Caco-2 (cell line): ENCODE results near the gene PPM1H. TPM values are rescaled to one million over a fixed set of nuclear protein-coding genes. Genes with fewer than 3 reads are reported as not detected.
A peak's percentile ranks its signal among the peaks of the same experiment; 100 is the strongest.

Experiments used
- BruUV-seq: library from RNA; stranded (reverse); fragments of 400-500 nt; replicated peaks from 2 replicates; lab custom pipeline; 2021; lab: Mats Ljungman, UMichigan
- CTCF ChIA-PET: fragments of 300-600 bp; sonication (Branson Sonifier 250); formaldehyde crosslinking; loops from one replicate; lab custom pipeline; 2022; ENCODE audit warnings: antibody characterized with exemption; lab: Charles Lee
- POLR2A ChIA-PET: fragments of 300-600 bp; sonication (Branson Sonifier 250); formaldehyde crosslinking; loops from one replicate; lab custom pipeline; 2022; ENCODE audit warnings: antibody characterized with exemption; lab: Charles Lee
- DNase-seq, 2 experiments: peaks; one replicate each; pipeline versions ENCODE4 v3.0.0 to v3.0.0-alpha.2; 2020 to 2022
- H3K27me3 ChIP-seq: replicated peaks from 2 replicates; pipeline ENCODE4 v1.6.0; 2011; ENCODE audit warnings: low read length; ENCODE audit not compliant: control insufficient read depth, insufficient read depth
- H3K36me3 ChIP-seq: 2 replicates; pipeline ENCODE4 v1.5.1; 2011; ENCODE audit warnings: low read length; ENCODE audit not compliant: control insufficient read depth, insufficient read depth
- H3K4me1 ChIP-seq: fragments of 250-450 bp; sonication (Bioruptor Pico); 2 replicates; pipeline ENCODE4 v1.5.1; 2020; ENCODE audit warnings: mild to moderate bottlenecking
- H3K4me3 ChIP-seq: 2 replicates; pipeline ENCODE4 v1.5.1; 2011; ENCODE audit warnings: low read depth, mild to moderate bottlenecking, control low read depth, low read length
- H3K9me3 ChIP-seq: fragments of 250-450 bp; sonication (Bioruptor Pico); 2 replicates; pipeline ENCODE4 v1.5.1; 2020; ENCODE audit warnings: mild to moderate bottlenecking, moderate library complexity
- H3K27ac Mint-ChIP-seq: one replicate; pipeline ENCODE4 v1.8.0; 2022; ENCODE audit warnings: mixed read lengths; ENCODE audit not compliant: unreplicated experiment
- H3K27me3 Mint-ChIP-seq: one replicate; pipeline ENCODE4 v1.8.0; 2022; ENCODE audit warnings: mixed read lengths; ENCODE audit not compliant: insufficient read depth, unreplicated experiment
- H3K36me3 Mint-ChIP-seq: one replicate; pipeline ENCODE4 v1.8.0; 2022; ENCODE audit warnings: mild to moderate bottlenecking, mixed read lengths; ENCODE audit not compliant: insufficient read depth, unreplicated experiment
- H3K4me1 Mint-ChIP-seq: one replicate; pipeline ENCODE4 v1.8.0; 2022; ENCODE audit warnings: low read depth, mixed read lengths; ENCODE audit not compliant: unreplicated experiment
- H3K4me3 Mint-ChIP-seq: one replicate; pipeline ENCODE4 v1.8.0; 2022; ENCODE audit warnings: mild to moderate bottlenecking, moderate library complexity, mixed read lengths; ENCODE audit not compliant: unreplicated experiment
- H3K9me3 Mint-ChIP-seq: one replicate; pipeline ENCODE4 v1.8.0; 2022; ENCODE audit warnings: mixed read lengths; ENCODE audit not compliant: unreplicated experiment
- CTCF ChIP-seq, 2 experiments: fragments of 200-600 bp in 1 of 2; IDR thresholded peaks; 1 replicate in 1 of 2; 2 replicates in 1 of 2; pipeline versions ENCODE4 v1.5.1 to v1.8.0; 2011 to 2022; ENCODE audit warnings: antibody characterized with exemption in 1 of 2, control low read depth in 1 of 2, inconsistent platforms in 1 of 2, low read depth in 1 of 2, low read length in 1 of 2, mild to moderate bottlenecking in 1 of 2, moderate library complexity in 1 of 2; ENCODE audit not compliant: insufficient read depth in 1 of 2, severe bottlenecking in 1 of 2, unreplicated experiment in 1 of 2
- intact Hi-C: fragments of 100-400 bp; cut with micrococcal nuclease; formaldehyde crosslinking; loops from one replicate; pipeline ENCODE4 v1.10.0; 2022; ENCODE audit not compliant: unreplicated experiment
- total RNA-seq: library from RNA; stranded (reverse); gene quantifications from 2 replicates; pipeline ENCODE4 v1.2.3, GENCODE V29; 2022

PPM1H gene
- total RNA-seq, 1 experiment from 2014 or later, result 151 TPM

DNA sequence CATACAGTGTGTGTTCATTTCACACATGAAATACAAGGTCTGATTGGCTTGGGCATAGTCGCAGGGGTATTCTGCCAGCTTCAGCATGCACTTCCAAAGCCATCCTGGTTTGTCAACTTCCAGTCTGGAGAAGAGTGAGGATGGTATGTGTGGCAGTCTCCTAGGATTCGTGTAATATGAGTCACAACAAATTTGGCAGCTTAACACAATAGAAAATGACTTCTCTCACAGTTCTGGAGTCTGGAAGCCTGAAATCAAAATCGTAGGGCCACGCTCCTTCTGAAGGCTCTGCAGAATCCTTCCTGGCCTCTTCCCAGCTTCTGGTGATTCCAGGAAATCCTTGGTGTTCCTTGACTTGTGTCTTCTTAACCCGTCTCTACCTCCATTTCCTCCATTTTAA lies 167.5 kb downstream of the PPM1H start:
- H3K9me3 Mint-ChIP-seq, result no peaks in the 10 kb centered on the region
- Histone ChIP-seq H3K4me1 (peaks cover 57% of the 10 kb centered on the region), H3K27me3 (no peaks in the 10 kb centered on the region), H3K4me3 (no peak overlapping the region), H3K36me3 (no peaks in the 10 kb centered on the region; the same call in none of the 2 replicates), H3K9me3 (no peaks in the 10 kb centered on the region)
- POLR2A ChIA-PET, result no interaction called here
- H3K27ac Mint-ChIP-seq, result no peak overlapping the region
- H3K27me3 Mint-ChIP-seq, result no peaks in the 10 kb centered on the region
- intact Hi-C loops, result loop anchor here (10.0 kb wide), 1 partner anchor 163 kb away; no protein-coding TSS in a partner anchor
- peaks cover 70% of the 10 kb centered on the region for H3K4me1 Mint-ChIP-seq
- DNase-seq, result no peak
- BruUV-seq, result no TSS peak
- CTCF ChIA-PET, result no interaction called here
- TF ChIP-seq CTCF (IDR thresholded peaks at IDR 0.05; ENCODE audit: insufficient read depth in 1 of 2, low read depth in 1 of 2, low read length in 1 of 2, severe bottlenecking in 1 of 2, unreplicated experiment in 1 of 2), result no peak
- peaks cover 94% of the 10 kb centered on the region for H3K36me3 Mint-ChIP-seq
- no peak overlapping the region for H3K4me3 Mint-ChIP-seq

DNA sequence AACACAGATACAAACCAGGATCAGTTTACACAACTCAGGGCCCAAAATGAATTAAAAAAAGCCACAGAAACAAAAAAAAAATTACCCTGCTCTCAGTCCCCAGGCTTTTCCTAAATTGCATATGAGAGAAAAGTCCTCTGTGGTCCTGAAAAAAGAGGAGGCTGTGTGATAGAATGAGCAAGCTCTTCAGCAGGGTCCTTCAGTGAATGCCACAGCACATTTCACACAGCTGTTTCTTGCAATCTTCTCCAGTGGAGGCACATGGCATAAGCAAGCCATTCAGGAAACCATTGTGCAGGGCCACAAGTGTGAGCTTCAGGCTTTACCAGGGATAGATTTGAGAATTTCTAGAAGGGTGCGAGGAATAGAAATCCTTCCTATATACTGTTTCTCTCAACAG lies 168.5 kb downstream of the PPM1H start:
- H3K9me3 ChIP-seq, result no peaks in the 10 kb centered on the region
- ChIA-PET POLR2A (no interaction called here), CTCF (no interaction called here)
- H3K4me3 Mint-ChIP-seq, result no peak overlapping the region
- TF ChIP-seq CTCF (IDR thresholded peaks at IDR 0.05; ENCODE audit: insufficient read depth in 1 of 2, low read depth in 1 of 2, low read length in 1 of 2, severe bottlenecking in 1 of 2, unreplicated experiment in 1 of 2), result no peak
- H3K27me3 Mint-ChIP-seq, result no peaks in the 10 kb centered on the region
- intact Hi-C loops, result loop anchor here (10.0 kb wide), 1 partner anchor 162 kb away; no protein-coding TSS in a partner anchor
- H3K4me1 ChIP-seq, result peaks cover 59% of the 10 kb centered on the region
- peak overlapping the region; percentile 36 for H3K27ac Mint-ChIP-seq
- peaks cover 95% of the 10 kb centered on the region for H3K36me3 Mint-ChIP-seq
- no peak for DNase-seq
- H3K27me3 ChIP-seq, result no peaks in the 10 kb centered on the region
- H3K4me1 Mint-ChIP-seq, result peaks cover 66% of the 10 kb centered on the region
- H3K9me3 Mint-ChIP-seq, result no peaks in the 10 kb centered on the region
- BruUV-seq, result no TSS peak
- H3K4me3 ChIP-seq, result no peak overlapping the region
- no peaks in the 10 kb centered on the region; the same call in none of the 2 replicates for H3K36me3 ChIP-seq

DNA sequence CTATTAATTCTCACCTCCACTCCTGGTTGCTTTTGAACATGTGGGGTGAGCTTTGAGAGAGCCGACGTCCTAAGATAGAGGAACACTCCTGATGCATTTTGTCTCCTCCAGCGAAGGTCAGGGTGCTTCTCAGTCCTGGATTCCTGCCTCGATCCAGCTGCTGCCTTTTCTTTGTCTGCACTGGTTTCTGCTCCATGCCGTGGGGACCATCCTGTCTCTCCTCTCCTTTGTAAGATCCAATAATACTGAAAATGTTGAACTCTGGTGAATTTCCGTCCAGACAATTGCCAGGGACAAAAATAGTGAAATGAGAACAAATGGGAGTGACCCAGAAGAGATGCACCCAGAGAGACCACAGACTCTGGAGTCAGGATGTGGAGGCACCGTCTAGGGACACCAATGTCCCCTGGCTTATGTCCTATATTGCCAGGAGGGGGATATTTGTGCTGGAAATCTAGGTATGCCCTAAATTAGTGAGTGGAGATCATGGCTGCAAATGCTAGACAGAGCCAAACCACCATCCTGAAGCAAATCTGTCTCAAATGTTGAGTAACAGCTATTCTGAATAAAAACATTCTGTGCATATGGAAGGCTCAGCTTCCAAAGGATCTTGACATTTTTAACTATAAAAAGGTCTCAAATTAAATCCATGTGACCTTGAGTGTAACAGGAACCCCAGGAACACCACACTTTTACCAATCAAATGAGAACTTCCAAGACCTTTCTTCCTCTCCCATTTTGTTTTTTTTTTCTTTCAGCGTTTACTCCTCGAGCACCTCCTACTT lies 170.9 kb downstream of the PPM1H start:
- ChIA-PET POLR2A (no interaction called here), CTCF (no interaction called here)
- H3K4me3 Mint-ChIP-seq, result no peak overlapping the region
- peaks cover 57% of the 10 kb centered on the region for H3K4me1 ChIP-seq
- H3K4me1 Mint-ChIP-seq, result peaks cover 76% of the 10 kb centered on the region
- no peaks in the 10 kb centered on the region for H3K27me3 ChIP-seq
- H3K4me3 ChIP-seq, result no peak overlapping the region
- H3K36me3 ChIP-seq, result no peaks in the 10 kb centered on the region; the same call in none of the 2 replicates
- DNase-seq, result no peak
- intact Hi-C loops, result loop anchor here (10.0 kb wide), 1 partner anchor 159 kb away; no protein-coding TSS in a partner anchor
- BruUV-seq, result no TSS peak
- peaks cover 12% of the 10 kb centered on the region for H3K9me3 Mint-ChIP-seq
- H3K36me3 Mint-ChIP-seq, result peaks cover 95% of the 10 kb centered on the region
- peak overlapping the region; percentile 54 for H3K27ac Mint-ChIP-seq
- no peak for TF ChIP-seq CTCF (IDR thresholded peaks at IDR 0.05; ENCODE audit: insufficient read depth in 1 of 2, low read depth in 1 of 2, low read length in 1 of 2, severe bottlenecking in 1 of 2, unreplicated experiment in 1 of 2)
- H3K27me3 Mint-ChIP-seq, result no peaks in the 10 kb centered on the region
- H3K9me3 ChIP-seq, result no peaks in the 10 kb centered on the region
